Measurements from ENCODE around the gene MAGI1.

DNA sequence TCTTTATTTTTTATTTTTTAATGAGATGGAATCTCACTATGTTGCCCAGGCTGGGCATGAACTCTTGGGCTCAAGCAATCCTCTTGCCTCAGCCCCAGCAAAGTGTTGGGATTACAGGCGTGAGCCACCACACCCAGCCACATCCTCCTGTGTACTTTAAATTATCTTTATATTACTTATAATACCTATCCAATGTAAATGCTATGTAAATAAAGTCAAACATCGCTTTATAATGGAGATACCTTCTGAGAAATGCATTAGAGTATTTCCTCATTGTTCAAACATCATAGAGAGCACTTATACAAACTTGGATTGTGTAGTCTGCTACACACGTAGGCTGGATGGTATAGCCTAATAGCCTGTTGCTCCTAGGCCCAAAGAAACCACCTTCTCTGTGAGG lies 41.4 kb upstream of the MAGI1 start:
- TF ChIP-seq CTCF (IDR thresholded peaks at IDR 0.05) (no peak), POLR2AphosphoS5 (IDR thresholded peaks at IDR 0.05; ENCODE audit: insufficient read depth in 1 of 2, low read depth in 1 of 2) (no peak)

Data from vagina (tissue), 2 donors.